GM19463 (cell line): ENCODE data around the gene EFNA4.
"Not testable (repeated sequence)": the region's sequence is repeated elsewhere in the genome, so short reads cannot be mapped to it uniquely, and the experiment has no call there.

Source experiments
- ATAC-seq: cut with Tn5 transposase; IDR thresholded peaks from one replicate; pipeline ENCODE4 v1.9.1; 2021; ENCODE audit warnings: mild to moderate bottlenecking, moderate library complexity; ENCODE audit not compliant: unreplicated experiment

Gene EFNA4

DNA sequence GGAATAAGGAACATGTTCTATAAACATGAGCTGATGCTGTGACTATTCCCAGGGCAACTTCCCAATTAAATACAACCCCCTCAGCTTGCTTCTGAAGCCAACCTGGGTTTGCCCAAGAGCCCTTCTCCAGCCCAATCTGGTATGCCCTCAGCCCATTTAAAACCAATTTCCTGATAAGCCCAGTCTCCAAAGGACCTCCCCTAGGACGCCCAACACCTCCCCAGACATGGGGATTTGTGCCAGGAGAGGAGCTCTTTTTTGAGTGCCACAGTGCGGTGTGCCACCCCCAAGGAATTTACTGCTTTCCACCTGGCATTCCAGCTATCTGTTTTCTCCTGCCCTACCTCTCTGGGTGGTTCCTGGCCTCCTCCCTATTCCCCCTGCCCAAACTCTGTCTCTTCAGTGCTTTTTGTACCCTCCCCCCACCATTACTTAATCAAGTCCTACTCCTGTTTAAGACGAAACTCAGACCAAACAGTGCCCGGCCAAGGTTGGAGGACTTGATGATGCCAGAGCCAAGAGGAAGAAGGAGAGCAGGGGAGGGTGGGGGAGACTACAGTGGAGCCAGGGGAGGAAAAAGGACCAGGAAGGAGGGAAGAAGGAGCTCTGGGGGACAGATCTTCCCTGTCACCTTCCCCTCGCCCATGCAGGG, 52.7 kb downstream of the EFNA4 start:
- no peak for ATAC-seq

DNA sequence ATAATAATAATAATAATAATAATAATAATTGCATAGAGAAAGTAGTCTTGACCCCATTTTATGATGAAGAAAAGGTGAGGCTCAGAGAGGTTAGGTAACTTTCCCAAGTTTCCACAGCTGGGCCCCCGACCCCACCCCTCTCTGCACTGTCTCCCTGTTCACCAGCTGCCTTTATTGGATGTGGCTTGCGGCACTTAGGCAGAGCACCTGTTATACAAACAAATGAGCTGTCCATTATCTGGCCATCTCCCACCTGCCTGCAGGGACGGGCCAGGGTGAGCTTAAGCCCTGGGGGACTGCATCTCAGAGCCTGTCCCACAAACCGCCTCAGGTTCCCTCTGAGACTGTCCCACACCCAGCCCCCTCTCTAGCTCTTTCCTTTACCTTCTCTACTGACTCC, 54.1 kb downstream of the EFNA4 start:
- no peak for ATAC-seq

DNA sequence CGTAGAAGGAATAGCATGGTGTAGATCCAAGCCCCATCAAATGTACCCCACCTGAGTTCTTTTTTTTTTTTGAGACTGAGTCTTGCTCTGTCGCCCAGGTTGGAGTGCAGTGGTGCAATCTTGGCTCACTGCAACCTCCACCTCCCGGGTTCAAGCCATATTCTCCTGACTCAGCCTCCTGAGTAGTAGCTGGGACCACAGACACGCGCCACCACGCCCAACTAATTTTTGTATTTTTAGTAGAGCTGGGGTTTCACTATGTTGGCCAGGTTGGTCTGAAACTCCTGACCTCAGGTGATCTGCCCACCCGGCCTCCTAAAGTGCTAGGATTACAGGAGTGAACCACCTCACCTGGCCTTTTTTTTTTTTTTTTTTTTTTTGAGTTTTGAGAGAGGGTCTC, 54.5 kb downstream of the EFNA4 start:
- not testable (repeated sequence) for ATAC-seq
